Mammary epithelial cell (primary cell): ENCODE results near the gene SLIT1.

ENCODE experiments used
- CTCF ChIP-seq, 2 donors: IDR thresholded peaks in 1 of 2; conservative IDR thresholded peaks in 1 of 2; 2 replicates each; pipeline ENCODE4 v1.5.1; 2011 to 2012; ENCODE audit warnings: inconsistent platforms in 2 of 2, low read length in 2 of 2, mild to moderate bottlenecking in 2 of 2, control low read depth in 1 of 2, low read depth in 1 of 2; ENCODE audit not compliant: insufficient read depth in 1 of 2; ENCODE audit errors: extremely low read depth in 1 of 2
- EZH2 ChIP-seq: IDR thresholded peaks from 2 replicates; pipeline ENCODE4 v1.6.1; 2012; ENCODE audit warnings: low read length, inconsistent platforms, borderline replicate concordance

DNA sequence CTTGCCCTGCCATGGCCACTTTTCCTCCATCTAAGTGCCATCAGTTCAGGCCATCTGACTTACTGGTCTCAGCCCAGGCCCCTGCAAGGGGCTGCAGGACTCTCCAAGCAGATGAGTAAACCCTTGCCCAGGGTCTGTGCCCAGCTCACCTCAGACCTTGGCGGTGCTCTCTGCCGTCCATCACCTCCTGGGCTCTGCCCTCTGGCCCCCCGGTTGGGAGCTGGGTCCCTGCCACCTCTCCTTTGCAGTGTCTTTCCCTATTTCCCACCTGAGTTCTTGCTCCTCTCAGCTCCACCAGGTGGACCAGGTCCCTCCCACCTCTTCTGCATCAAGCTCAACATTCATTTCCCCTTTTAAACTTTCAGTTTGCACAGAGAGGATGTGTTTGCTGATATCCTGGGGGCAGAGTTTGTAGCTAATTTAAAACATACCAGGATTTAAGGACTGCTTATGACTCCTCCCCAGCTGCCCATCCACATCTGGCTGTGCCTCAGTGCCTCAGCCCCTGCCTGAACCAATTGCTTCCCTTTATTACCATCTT lies 135.5 kb downstream of the SLIT1 start:
- TF ChIP-seq CTCF (conservative IDR thresholded peaks at IDR 0.05 in 1 of 2, IDR thresholded peaks at IDR 0.05 in 1 of 2; ENCODE audit: extremely low read depth in 1 of 2, insufficient read depth in 1 of 2, low read depth in 1 of 2, low read length in 2 of 2) = no peak
- TF ChIP-seq EZH2 = no peak
